ENCODE data around the gene NSUN4. TPM values are rescaled to one million over a fixed set of nuclear protein-coding genes. Genes with fewer than 3 reads are reported as not detected.

Gene NSUN4
- total and polyA plus RNA-seq, 12 donors = 9.6 to 18.7 (median 15.6) TPM

- TF ChIP-seq, protein P1, sequence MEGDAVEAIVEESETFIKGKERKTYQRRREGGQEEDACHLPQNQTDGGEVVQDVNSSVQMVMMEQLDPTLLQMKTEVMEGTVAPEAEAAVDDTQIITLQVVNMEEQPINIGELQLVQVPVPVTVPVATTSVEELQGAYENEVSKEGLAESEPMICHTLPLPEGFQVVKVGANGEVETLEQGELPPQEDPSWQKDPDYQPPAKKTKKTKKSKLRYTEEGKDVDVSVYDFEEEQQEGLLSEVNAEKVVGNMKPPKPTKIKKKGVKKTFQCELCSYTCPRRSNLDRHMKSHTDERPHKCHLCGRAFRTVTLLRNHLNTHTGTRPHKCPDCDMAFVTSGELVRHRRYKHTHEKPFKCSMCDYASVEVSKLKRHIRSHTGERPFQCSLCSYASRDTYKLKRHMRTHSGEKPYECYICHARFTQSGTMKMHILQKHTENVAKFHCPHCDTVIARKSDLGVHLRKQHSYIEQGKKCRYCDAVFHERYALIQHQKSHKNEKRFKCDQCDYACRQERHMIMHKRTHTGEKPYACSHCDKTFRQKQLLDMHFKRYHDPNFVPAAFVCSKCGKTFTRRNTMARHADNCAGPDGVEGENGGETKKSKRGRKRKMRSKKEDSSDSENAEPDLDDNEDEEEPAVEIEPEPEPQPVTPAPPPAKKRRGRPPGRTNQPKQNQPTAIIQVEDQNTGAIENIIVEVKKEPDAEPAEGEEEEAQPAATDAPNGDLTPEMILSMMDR (IDR thresholded peaks at IDR 0.05) = no peak
- DNase-seq (no peak), ATAC-seq (no peak)
- intact Hi-C loops (cut with DNase I) = no loop called here
- 100% methylated on average over 1 of the region's 1 CpG for WGBS, 2 donors
- Histone ChIP-seq H3K4me1 (no peaks in the 10 kb centered on the region), H3K9me3 (peaks cover 0 to 15% (median 0%) of the 10 kb centered on the region in 11 donors), H3K27me3 (no peaks in the 10 kb centered on the region), H3K27ac (no peak overlapping the region), H3K4me3 (no peak overlapping the region), H3K36me3 (no peaks in the 10 kb centered on the region)
Measured at GRCh38 chr1:46379996-46380395, 39.4 kb downstream of the NSUN4 start.

DNA sequence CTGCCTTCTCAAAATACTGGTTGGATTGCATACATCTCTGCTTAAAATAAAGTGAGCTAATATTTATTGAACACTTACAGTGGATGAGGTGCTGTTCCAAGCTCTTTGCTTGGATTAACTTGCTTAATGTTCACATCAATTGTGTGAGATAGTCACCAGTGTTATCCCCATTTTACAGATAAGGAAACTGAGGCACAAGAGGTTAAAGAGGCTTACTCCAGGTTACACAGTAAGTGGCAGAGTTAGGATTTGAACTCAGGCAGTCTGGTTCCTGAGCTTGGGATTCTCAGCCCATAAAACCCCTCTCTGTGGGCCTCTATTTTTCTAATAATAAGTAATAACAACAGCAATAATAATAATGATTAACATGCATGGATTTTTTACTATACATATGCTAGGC, 39.9 kb downstream of the NSUN4 start:
- TF ChIP-seq, protein P1 (IDR thresholded peaks at IDR 0.05) = no peak
- DNase-seq = no peak
- intact Hi-C loops (cut with DNase I) = no loop called here
- Histone ChIP-seq H3K4me3 (no peak overlapping the region), H3K9me3 (peaks cover 0 to 15% (median 0%) of the 10 kb centered on the region in 11 donors), H3K36me3 (no peaks in the 10 kb centered on the region), H3K27ac (no peak overlapping the region), H3K4me1 (no peaks in the 10 kb centered on the region), H3K27me3 (no peaks in the 10 kb centered on the region)
- ATAC-seq = no peak

DNA sequence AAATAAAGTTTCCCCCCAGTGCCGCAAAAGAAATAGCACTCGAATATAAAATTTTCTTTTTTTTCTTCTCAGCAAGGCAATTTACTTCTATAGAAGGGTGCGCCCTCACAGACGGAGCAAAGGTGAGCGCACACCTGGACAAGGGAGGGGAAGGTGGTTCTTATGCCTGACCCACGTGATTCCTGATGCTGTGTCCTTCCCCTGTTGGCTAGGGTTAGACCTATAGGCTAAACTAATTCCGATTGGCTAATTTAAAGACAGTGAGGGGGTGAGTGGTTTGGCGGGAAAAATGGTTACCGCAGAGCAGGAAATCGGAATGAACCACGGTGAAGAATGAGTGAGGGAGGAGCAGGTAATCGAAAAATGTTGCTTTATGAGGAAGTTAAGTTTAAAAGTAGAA, 52.9 kb downstream of the NSUN4 start:
- WGBS, 2 donors = 91 to 92% methylated on average over 12 of the region's 12 CpGs
- Histone ChIP-seq H3K9me3 (peaks cover 0 to 20% (median 6%) of the 10 kb centered on the region in 11 donors), H3K4me1 (peaks cover 0 to 17% (median 15%) of the 10 kb centered on the region in 9 donors), H3K4me3 (peak overlapping the region in 1 of 10 donors; percentile 47), H3K27me3 (peaks cover 0 to 18% (median 5%) of the 10 kb centered on the region in 7 donors), H3K27ac (no peak overlapping the region), H3K36me3 (no peaks in the 10 kb centered on the region)
- no peak for ATAC-seq
- intact Hi-C loops (cut with DNase I) = no loop called here
- TF ChIP-seq, protein P1 (IDR thresholded peaks at IDR 0.05) = no peak
- DNase-seq = no peak

DNA sequence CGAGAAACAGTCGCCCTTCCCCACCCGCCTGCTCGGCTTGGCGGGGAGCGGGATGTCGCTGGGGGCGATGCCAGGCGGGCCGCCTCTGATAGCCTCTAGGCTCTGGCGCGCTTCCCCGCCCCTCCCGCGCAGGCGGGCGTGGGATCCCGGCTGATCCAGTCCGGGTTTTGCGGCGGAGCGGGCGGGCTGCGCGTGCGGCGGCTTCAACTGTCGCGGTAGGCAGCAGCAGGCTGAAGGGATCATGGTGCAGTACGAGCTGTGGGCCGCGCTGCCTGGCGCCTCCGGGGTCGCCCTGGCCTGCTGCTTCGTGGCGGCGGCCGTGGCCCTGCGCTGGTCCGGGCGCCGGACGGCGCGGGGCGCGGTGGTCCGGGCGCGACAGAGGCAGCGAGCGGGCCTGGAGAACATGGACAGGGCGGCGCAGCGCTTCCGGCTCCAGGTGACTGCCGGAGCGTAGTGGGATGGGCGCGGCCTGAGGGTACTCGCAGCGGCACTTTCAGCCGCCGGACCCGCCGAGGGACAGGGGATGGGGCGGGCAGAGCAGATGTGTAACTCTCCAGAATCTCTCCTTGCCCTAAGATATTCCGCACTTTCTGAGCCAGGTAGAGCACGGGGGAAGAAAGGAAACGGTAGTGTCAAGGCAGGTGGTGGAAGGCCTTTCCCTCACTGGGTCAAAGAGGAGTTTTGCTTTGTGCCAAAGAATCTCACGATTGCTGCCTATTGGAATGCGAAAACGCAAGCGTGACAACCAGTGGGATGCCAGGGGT, 53.7 kb downstream of the NSUN4 start, which contains the start of gene FAAH:
FAAH (plus strand) TSS at position 210 of the 764 bp plus-strand sequence; CDS start at position 242, 32 bp downstream.
- peak within 1 kb of the TSS; percentile 32 to 57 (median 49) for H3K4me3 ChIP-seq
- peaks cover 0 to 20% (median 6%) of the 10 kb centered on the region in 11 donors for H3K9me3 ChIP-seq
- TF ChIP-seq, protein P1 (IDR thresholded peaks at IDR 0.05) = no peak
- DNase-seq = peak; percentile 45 to 70
- peaks cover 0 to 23% (median 15%) of the 10 kb centered on the region in 9 donors for H3K4me1 ChIP-seq
- 2 to 3% methylated on average over 75 of the region's 75 CpGs for WGBS, 2 donors
- peak; percentile 57 to 86 (median 72) for ATAC-seq
- no peaks in the 10 kb centered on the region for H3K36me3 ChIP-seq
- peak within 1 kb of the TSS in 1 of 10 donors; percentile 8 for H3K27ac ChIP-seq
- peaks cover 0 to 18% (median 5%) of the 10 kb centered on the region in 7 donors for H3K27me3 ChIP-seq
- intact Hi-C loops (cut with DNase I) = no loop called here
